Left ventricle myocardium inferior (tissue), 1 donor: ENCODE data around the gene PDZD4. TPM values are rescaled to one million over a fixed set of nuclear protein-coding genes. Genes with fewer than 3 reads are reported as not detected.

Experiments
- DNase-seq: peaks from one replicate; pipeline ENCODE4 v3.0.0-alpha.2; 2020
- H3K27ac ChIP-seq: fragments of 200-600 bp; replicated peaks from 2 replicates; pipeline ENCODE4 v1.8.0; 2021
- H3K27me3 ChIP-seq: fragments of 200-600 bp; 2 replicates; pipeline ENCODE4 v1.8.0; 2021; ENCODE audit warnings: low read depth
- H3K36me3 ChIP-seq: fragments of 200-600 bp; 2 replicates; pipeline ENCODE4 v1.8.0; 2021
- H3K4me1 ChIP-seq: fragments of 200-600 bp; 2 replicates; pipeline ENCODE4 v1.8.0; 2021
- H3K4me3 ChIP-seq: fragments of 200-600 bp; 2 replicates; pipeline ENCODE4 v1.8.0; 2021; ENCODE audit warnings: mild to moderate bottlenecking, moderate library complexity
- H3K9me3 ChIP-seq: fragments of 200-600 bp; replicated peaks from 2 replicates; pipeline ENCODE4 v1.8.0; 2021
- CTCF ChIP-seq: fragments of 200-600 bp; IDR thresholded peaks from 2 replicates; pipeline ENCODE4 v1.8.0; 2021; ENCODE audit warnings: antibody characterized with exemption, mild to moderate bottlenecking, borderline replicate concordance
- intact Hi-C: fragments of 100-400 bp; cut with micrococcal nuclease; formaldehyde crosslinking; loops from one replicate; pipeline ENCODE4 v1.11.0; 2022
- total RNA-seq: library from RNA; stranded (reverse); fragmentation: NEBNext Ultra II Directional; extraction: Animal tissue kit (Norgen Biotek cat#: 25700); gene quantifications from one replicate; pipeline ENCODE4 v1.2.1, GENCODE V29; 2021
- donor health status: DM: no; HTN: yes; CAD: no; lungs with severe emphysema.

Gene PDZD4
- total RNA-seq, 1 donor from 2014 or later = 4.5 TPM

GRCh38 chrX:153830640-153831428 lies 490 bp upstream of the PDZD4 start:
- H3K27ac ChIP-seq = no peak overlapping the region
- H3K36me3 ChIP-seq = no peaks in the 10 kb centered on the region
- peaks cover 9% of the 10 kb centered on the region for H3K4me1 ChIP-seq
- TF ChIP-seq CTCF = no peak
- DNase-seq = no peak
- no peaks in the 10 kb centered on the region for H3K9me3 ChIP-seq
- H3K4me3 ChIP-seq = peak overlapping the region; percentile 65
- peaks cover 17% of the 10 kb centered on the region for H3K27me3 ChIP-seq
- intact Hi-C loops = no loop called here

- no peak for DNase-seq
- H3K27ac ChIP-seq = peak overlapping the region; percentile 27
- intact Hi-C loops = no loop called here
- H3K4me3 ChIP-seq = peak overlapping the region; percentile 65
- TF ChIP-seq CTCF = no peak
- H3K4me1 ChIP-seq = peaks cover 9% of the 10 kb centered on the region
- no peaks in the 10 kb centered on the region for H3K9me3 ChIP-seq
- peaks cover 17% of the 10 kb centered on the region for H3K27me3 ChIP-seq
- H3K36me3 ChIP-seq = no peaks in the 10 kb centered on the region
Measured at GRCh38 chrX:153829549-153829798, 870 bp downstream of the PDZD4 start.

- intact Hi-C loops = no loop called here
- TF ChIP-seq CTCF = no peak
- peaks cover 17% of the 10 kb centered on the region for H3K27me3 ChIP-seq
- peak overlapping the region; percentile 65 for H3K4me3 ChIP-seq
- no peaks in the 10 kb centered on the region for H3K36me3 ChIP-seq
- DNase-seq = no peak
- H3K27ac ChIP-seq = peak overlapping the region; percentile 27
- no peaks in the 10 kb centered on the region for H3K9me3 ChIP-seq
- peaks cover 9% of the 10 kb centered on the region for H3K4me1 ChIP-seq
Measured at GRCh38 chrX:153828723-153829548, 1.4 kb downstream of the PDZD4 start.

- H3K4me1 ChIP-seq = peaks cover 9% of the 10 kb centered on the region
- H3K36me3 ChIP-seq = no peaks in the 10 kb centered on the region
- TF ChIP-seq CTCF = no peak
- peak overlapping the region; percentile 65 for H3K4me3 ChIP-seq
- DNase-seq = no peak
- peak overlapping the region; percentile 27 for H3K27ac ChIP-seq
- peaks cover 17% of the 10 kb centered on the region for H3K27me3 ChIP-seq
- intact Hi-C loops = no loop called here
- H3K9me3 ChIP-seq = no peaks in the 10 kb centered on the region
Measured at GRCh38 chrX:153828308-153828707, 2.0 kb downstream of the PDZD4 start.

GRCh38 chrX:153827903-153828302 lies 2.4 kb downstream of the PDZD4 start:
- Histone ChIP-seq H3K27me3 (peaks cover 17% of the 10 kb centered on the region), H3K9me3 (no peaks in the 10 kb centered on the region), H3K36me3 (no peaks in the 10 kb centered on the region), H3K4me1 (peaks cover 9% of the 10 kb centered on the region), H3K4me3 (peak overlapping the region; percentile 65), H3K27ac (no peak overlapping the region)
- intact Hi-C loops = no loop called here
- no peak for DNase-seq
- no peak for TF ChIP-seq CTCF
